Upper lobe of left lung (tissue), 4 donors: Measurements from ENCODE around the gene RITA1.

Source experiments
- EP300 ChIP-seq, 4 donors: sonication (generic); formaldehyde crosslinking; IDR thresholded peaks; one replicate each; pipeline ENCODE4 v1.5.1; 2017; ENCODE audit warnings: antibody characterized with exemption in 4 of 4, control low read depth in 2 of 4
- TF ChIP-seq, protein P1 (sequence below), 6 experiments: fragments of 450-650 bp in 4 of 6; fragments of 200-600 bp in 2 of 6; sonication (generic) in 2 of 6; IDR thresholded peaks; one replicate each; pipeline ENCODE4 v1.5.1; 2016 to 2019; ENCODE audit warnings: antibody characterized with exemption in 6 of 6

DNA sequence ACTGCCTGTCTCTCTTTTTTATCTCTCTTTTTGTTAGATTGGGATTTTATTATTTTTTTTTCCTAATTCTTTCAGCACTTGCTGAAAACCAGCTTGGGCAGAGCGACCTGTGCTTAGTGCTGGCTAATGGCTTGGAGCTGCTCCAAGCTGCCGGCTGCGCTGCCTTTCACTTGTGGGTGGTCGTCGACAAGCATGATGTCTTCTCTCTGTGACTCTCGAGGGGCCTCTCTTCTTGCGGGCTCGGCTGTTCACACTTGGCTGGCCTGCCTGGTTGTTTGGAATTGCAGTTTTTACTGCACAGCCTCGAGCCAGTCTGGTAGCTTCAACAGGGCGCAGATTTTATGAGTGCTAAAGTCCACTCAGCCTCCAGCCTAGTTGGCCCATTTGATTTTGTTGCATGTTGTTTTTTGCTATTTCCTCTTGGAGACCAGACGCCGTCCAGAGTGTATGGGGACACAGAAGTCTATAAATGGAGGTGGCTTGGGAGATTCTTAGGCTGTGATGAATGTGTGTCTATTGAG lies 54.4 kb downstream of the RITA1 start:
- TF ChIP-seq, protein P1, sequence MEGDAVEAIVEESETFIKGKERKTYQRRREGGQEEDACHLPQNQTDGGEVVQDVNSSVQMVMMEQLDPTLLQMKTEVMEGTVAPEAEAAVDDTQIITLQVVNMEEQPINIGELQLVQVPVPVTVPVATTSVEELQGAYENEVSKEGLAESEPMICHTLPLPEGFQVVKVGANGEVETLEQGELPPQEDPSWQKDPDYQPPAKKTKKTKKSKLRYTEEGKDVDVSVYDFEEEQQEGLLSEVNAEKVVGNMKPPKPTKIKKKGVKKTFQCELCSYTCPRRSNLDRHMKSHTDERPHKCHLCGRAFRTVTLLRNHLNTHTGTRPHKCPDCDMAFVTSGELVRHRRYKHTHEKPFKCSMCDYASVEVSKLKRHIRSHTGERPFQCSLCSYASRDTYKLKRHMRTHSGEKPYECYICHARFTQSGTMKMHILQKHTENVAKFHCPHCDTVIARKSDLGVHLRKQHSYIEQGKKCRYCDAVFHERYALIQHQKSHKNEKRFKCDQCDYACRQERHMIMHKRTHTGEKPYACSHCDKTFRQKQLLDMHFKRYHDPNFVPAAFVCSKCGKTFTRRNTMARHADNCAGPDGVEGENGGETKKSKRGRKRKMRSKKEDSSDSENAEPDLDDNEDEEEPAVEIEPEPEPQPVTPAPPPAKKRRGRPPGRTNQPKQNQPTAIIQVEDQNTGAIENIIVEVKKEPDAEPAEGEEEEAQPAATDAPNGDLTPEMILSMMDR (IDR thresholded peaks at IDR 0.05): no peak
- TF ChIP-seq EP300 (IDR thresholded peaks at IDR 0.05): no peak
